T1000 (cell line): ENCODE data around the gene CLIP3.

ENCODE experiments used
- DNase-seq: peaks from one replicate; lab custom pipeline; 2025; ENCODE audit warnings: mixed read lengths; lab: John Stamatoyannopoulos, UW

The CLIP3 gene

DNA sequence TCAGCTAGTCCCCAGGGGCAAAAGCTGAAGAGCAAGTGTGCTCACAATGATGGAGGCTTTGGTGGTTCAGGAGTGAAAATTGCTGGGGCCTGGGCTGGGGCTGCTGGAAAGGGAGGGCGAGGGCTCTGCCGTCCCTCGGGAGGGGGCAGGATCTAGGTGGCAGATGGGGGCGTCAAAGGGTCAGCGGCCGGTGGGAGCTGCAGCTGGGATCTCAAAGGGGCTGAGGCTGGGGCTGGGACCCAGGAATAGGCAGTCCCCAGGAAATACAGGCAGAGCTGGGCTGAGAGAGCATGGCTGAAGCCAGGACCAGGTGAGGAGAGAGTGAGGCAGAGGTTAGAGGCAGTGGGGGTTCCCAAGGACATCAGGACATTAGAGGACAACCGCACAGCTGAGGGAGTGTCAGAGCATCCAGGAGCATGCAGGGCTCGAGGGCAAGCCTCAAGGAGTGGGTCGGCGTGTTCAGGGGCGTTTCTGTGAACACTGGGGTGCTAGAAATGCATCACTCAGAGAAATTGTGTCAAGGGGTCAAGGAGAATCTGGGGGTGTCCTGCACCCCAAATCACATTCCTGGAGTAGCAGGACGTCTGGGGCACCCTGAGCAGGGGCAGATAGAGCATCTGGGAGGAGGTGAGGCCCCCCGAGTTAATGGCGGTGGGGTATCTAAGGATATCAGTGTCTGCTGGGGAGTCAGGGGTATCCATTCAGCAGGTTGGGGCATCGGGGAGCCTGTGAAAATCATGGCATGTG, 22.9 kb downstream of the CLIP3 start:
- no peak for DNase-seq

DNA sequence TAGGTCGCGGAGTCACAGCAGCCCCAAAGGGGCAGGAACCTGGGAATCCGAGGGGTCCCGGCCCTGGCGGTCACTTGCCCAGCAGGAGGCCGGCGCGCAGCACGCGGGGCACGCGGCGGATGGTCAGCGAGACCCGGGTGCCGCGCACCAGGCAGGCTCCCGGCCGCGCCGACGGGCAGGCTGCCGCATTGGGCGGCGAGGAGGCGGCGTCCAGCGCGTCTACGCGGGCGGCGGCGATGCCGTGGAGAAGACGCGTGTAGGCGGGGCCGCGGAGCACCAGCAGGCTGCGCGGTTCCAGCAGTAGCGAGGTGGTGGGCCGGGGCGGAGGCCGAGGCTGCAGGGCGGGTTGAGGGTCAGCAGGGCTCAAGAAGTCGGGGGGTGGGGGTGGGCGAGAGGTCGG, 23.5 kb downstream of the CLIP3 start:
- DNase-seq: peak; percentile 18

DNA sequence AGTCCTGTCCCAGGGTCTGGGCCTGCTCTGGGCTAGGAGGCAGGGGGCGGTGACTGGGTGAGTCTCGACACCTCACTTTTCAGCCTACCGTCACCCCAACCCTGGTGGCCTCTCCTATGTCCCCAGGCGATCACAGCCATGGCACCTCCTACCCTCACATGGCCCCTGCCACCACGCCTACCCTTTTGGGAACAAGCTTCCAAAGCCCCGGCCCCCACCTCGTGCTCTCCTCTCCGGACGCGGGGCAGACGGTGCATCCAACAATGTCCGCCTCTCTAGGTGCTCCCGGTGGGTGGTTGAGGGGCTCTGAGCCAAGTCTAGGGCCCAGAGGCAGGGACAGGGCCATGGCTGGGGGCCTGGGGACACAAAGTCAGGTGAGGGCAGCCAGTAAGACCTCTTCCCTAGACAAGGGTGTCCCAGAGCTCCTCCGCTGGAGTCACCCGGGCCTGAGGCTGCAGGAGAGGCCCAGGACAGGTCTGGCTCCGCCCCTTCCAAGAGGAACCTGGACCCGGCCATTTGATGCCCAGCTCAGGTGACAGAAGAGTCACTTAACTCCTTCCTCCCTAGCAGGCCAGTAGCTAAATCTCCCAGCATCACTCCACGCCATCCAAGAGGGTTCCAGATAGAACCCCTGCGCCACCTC, 24.2 kb downstream of the CLIP3 start, which contains the start of gene SYNE4:
TSS of gene SYNE4 (minus strand) at position 478 of the 643 bp plus-strand sequence. CDS start at position 346, 132 bp downstream.
- no peak for DNase-seq

DNA sequence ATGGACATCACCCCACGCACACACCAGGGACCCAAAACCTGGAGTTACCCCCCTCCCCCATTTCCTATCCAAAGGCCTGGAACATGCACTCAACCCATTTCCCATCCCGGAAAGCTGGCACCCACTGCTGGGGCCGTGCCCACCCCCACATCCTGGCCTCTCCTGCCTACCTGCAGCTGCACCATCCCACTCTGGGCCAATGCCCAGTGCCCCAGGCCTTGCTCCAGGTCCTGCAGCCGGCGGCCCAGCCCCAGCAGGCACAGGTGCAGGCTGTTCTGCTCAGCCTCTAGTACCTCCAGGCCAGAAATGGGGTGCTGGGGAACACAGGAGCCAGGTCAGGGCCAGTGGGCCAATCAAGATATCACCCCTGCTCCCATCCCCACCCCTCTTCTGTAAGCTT, 25.7 kb downstream of the CLIP3 start:
- DNase-seq: no peak

DNA sequence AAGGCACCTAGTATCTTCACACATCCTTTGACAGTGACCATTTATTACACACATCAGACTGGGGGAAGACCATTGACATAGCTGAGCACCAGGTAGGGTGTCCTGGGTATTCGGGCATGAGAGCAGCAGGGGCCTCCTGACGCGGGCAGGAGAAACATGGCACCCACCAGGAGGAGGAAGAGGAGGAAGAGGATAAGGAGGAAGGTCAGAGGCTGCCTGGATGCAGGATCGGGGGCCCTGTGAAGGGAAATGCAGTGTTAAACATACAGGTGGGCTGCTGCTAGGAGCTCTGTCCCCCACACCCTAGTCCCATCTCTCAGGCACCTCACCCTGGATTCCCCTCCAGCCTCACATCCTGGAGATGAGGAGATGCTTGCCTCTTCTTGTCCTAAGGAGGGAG, 29.4 kb downstream of the CLIP3 start:
- no peak for DNase-seq

DNA sequence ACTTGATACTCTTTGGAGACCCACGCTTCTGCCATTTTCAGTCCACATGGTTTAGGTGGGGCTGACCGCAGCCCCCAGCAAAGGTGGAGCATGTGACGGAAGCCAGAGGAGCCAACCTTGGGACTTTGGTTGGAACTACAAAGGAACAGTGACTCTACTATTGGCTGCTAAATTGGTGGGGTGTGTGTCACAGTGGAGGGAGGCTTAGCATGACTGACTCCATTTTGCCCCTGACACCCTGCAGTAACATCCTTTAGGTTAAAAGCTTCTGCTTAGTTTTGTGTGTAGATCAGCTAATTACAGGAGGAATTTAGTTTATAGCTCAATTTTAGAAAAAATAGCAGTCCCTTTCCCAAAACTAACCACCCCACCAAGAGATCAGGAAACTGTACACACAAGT, 31.1 kb downstream of the CLIP3 start:
- no peak for DNase-seq

DNA sequence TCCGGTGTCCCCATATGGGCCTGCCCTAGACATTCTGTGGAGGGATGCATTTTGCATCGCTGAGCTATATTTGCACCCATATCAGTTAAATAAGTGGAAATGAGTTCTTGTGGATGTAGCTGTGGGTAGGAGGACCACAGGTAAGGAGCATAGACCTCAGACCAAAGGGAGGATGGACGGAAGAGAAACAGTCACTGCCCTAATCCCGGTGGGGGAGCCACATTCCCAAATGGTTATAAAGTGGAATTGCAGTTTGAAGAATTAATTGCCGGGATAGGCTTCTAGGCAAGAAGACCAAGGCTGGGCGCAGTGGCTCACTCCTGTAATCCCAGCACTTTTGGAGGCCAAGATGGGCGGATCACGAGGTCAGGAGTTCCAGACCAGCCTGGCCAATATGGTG, 35.9 kb downstream of the CLIP3 start:
- no peak for DNase-seq

DNA sequence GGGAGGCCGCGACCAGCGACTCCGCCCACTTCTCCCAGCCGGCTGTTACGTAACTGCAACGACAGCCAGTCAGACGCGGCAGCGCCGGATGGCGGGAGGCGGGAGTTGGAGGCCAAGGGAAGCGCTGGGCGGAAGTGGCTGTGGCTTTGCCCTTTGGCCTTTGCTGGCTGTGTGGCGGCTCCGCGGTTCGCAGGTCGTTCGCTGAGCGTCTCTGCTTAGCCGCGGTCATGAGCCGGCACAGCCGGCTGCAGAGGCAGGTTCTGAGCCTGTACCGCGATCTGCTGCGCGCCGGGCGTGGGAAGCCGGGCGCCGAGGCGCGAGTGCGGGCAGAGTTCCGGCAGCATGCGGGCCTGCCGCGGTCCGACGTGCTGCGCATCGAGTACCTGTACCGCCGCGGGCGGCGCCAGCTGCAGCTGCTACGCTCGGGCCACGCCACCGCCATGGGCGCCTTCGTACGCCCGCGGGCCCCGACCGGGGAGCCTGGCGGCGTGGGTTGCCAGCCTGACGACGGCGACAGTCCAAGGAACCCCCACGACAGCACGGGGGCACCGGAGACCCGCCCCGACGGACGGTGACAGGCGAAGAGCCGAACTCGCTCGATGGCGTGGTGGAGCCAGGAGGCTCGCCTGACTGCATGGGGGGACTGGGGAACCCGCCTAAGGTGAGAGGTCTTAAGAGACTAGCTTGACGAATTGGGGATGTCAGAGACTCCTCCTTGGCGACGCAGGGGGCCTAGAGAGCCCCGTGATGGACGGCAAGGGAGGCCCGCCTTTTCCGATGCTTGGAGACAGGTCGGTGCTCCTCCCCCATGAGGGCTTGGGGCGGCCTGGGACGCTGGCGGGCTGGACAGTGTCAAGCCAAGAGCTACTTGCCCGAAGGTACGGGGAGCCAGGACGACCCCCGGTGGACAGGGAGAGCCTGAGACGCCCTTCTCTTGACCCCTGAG, 37.4 kb downstream of the CLIP3 start, which contains the start of gene SDHAF1:
TSS of gene SDHAF1 (plus strand) at position 141 of the 946 bp plus-strand sequence. CDS start at position 228, 87 bp downstream.
- DNase-seq: peak; percentile 90

DNA sequence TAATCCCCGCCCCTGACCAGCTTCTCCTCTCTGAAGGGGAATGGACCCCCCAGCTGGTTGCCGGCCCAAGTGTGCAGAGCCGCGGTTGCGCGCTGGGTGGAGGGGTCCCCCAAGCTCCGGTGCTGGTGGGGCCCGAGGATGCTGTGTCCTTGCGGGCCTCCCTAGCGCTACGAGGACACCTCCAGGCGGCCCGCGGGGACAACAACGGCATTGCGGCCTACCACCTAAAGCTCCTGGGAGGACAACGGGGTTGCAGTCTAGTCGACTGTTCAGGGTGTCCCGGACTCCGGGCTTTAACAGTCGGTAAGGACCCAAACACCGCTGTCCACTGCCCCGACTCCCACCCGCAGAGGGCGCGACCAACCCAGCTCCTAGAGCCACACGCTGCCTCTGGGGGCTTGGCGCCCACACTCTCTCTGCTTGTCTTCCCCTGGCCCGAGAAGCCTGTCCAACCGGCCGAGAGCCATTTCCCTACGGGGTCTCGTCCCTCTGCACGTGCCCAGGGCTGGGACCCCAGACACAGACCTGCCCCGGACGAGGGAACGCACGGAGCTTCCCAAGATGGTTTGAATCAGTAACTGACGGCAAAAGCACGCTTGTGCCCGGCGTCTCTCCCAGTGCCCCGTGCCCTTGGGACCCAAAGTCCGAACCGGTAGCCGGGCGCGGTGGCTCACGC, 38.6 kb downstream of the CLIP3 start:
- no peak for DNase-seq

DNA sequence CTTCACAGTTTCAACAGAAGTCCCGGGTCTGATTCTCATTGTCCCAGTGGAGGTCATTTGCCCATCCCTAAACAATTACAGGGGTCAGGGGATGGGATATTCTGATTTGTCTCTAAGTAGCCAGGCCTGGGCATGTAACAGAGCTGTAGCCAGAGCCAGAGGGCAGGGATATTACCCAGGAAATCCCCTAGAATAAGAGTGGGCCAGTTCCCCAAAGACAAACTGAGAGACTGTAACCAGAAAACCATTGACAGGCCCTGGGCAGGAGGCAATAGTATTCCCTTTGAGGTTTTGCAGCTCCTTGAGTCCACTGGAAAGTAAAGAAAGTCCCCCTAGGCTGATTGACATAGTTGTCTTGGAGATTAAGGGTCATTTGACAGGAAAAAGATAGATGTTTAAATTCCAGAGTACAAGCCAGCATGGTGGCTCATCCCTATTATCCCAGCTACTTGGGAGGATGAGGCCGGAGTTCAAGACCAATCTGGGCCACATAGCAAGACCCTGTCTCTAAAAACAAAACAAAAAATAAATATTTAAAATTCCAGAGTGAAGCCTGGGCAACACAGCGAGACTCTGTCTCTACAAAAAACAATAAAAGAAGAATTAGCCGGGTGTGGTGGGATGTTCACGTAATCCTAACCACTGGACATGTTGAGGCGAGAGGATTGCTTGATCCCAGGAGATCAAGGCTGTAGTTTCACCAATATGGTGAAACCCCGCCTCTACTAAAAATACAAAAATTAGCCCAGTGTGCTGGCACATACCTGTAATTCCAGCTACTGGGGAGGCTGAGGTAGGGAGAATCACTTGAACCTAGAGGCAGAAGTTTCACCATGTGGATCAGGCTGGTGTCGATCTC, 39.5 kb downstream of the CLIP3 start:
- DNase-seq: no peak

DNA sequence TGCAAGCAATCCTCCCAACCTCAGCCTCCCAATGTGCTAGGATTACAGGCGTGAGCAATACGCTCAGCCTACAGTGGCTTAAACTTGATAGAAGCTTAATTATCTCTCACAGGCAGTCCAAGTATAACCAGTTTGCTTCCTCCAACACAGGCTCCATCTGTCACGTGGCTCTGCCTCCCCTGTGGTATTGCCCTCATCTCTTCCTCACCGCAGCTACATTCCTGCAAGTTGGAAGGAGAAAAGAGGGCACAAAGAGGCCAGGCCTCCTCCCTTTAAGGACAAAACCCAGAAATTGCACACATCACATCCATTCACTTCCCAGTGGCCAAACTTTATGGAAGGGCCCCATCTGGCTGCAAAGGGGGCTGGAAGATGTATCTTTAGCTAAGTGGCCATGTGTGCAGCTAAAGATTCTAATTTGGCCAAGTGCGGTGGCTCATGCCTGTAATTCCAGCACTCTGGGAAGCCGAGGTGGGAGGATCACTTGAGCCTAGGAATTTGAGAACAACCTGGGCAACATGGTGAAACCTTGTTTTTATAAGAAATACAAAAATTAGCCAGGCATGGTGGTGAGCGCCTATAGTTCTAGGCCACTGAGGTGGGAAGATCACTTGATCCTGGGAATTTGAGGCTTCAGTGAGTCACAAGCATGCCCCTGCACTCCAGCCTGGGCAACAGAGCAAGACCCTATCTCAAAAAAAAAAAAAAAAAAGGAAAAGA, 40.8 kb downstream of the CLIP3 start:
- DNase-seq: no peak

DNA sequence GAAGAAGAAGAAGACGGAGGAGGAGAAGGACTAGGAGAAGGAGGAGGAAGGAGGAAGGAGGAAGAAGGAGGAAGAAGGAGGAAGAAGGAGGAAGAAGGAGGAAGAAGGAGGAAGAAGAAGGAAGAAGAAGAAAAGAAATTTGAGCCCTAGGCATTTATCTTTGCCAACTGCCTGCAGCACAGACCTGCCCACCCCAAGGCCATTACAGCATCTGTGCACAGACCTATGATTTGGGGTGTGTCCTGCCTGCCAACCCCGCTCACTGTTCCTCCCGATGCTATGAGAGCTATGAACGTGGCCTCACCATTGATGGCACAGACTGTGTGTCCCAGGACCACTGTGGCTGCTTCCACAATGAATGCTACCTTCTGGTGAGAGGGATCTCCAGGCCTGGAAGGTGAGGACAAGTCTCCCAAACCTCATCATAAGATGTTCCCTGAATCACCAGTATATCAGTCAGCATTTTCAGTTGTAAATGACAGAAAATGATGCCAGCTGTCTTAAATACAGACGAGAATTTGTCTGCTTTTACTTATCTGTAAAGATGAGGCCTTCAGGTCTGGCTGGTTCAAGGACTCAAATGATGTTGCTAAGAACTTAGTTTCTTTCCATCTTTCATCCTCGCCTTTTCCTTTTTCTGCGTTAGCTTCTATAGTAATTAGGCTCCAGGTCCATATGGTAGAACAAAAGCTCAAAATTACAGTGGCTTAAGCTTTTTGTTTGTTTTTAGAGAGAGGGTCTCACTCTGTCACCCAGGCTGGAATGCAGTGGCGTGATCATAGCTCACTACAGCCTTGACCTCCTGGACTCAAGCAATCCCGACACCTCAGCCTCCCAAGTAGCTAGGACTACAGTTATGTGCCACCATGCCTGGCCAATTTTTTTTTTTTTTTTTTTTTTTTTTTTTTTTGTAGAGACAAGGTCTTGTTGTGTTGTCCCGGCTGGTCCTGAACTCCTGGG, 41.6 kb downstream of the CLIP3 start:
- DNase-seq: no peak

DNA sequence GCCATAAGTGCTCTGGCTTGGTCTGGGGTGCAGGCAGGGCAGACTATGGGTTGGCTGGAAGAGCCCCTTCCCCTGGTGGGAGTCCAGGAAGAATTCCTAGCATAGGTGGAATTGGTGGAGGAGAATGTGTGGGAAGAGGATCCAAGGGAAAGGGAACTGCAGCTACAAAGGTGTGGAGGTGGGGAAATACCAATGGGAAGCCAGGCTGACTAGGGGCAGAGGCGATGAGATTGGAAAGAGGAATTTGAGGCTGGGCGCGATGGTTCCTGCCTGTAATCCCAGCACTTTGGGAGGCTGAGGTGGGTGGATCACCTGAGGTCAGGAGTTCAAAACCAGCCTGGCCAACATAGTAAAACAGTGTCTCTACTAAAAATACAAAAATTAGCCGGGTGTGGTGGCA, 42.5 kb downstream of the CLIP3 start:
- no peak for DNase-seq

DNA sequence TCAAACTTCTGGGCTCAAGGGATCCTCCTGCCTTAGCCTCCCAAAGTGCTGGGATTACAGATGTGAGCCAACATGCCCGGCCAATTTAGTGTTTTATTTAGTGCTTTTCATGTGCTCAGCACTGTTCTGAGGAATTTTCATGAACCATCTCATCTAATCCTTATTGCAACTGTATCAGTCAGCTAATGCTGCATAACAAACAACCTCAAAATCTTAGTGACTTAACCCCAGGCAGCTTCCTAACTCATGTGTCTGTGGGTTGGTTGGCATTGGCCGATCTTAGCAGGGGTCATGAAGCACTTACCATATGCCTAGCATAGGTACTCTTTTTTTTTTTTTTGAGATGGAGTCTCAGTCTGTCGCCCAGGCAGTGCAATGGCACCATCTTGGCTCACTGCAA, 43.8 kb downstream of the CLIP3 start:
- no peak for DNase-seq

DNA sequence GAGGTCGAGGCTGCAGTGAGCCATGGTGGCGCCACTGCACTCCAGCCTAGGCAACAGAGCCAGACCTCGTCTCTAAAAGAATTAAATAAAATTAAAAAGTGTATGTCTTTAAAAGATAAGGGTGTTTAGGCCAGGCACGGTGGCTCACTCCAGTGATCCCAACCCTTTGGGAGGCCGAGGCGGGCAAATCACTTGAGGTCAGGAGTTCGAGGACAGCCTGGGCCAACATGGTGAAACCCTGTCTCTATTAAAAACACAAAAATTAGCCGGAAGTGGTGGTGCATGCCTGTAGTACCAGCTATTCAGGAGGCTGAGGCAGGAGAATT, 45.1 kb downstream of the CLIP3 start:
- DNase-seq: no peak

DNA sequence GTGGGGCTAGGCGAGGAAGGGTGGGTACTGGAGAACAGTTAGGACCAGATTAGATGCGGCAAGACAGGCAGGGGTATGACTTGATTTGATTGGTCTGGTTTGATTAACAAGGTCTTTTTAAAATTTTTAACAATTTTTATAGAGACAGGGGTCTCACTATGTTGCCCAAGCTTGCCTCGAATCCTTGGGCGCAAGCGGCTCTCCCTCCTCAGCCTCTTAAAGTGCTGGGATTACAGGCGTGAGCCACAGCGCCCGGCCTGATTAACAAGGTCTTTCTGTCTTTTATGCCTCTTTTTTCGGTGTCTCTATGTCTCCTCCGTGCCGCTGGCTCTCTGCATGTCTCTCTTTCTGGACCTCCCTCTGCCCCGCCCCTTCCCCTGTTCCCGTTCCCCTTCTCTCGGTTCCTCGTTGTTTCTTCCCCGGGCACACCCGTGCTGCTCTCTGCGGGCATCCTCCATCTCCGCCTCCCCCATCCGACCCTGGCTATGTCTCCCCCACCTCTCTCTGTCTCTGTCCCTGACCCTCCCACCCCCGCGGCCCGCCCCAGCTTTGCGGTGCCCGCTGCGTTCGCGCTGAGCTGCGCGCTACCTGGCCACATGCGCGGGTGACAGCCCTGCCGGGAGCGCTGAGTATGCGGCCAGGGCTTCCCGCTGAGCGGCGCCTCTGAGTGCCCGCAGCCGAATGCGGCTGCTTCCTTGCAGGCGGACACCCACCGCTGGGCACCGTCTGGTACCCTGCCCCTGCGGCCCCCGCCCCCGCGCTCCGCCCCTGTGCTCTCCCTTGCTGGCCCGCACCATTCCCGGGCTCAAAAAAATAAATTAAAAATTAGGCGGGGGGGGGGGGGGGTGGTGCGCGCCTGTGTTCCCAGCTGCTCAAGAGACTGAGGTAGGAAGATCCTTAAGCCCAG, 45.8 kb downstream of the CLIP3 start:
- DNase-seq: no peak

DNA sequence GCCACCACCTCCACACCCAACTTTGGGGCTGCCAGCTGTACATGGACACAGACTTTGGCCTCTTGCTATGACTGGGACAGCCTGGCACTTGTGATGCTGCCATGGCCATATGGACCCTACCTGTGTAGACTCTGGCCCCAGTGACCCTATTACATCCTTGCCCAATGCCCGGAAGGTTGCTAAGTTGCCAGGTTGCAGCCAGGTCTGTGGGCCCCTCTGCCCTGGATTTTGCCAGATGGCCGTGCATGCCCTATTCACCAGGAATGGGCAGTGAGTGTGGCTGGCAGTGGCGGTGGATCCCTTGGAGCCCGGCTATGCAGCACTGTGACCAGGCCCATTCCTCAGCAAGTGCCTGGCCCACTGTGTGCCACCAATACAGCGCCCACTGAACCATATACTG, 46.6 kb downstream of the CLIP3 start:
- no peak for DNase-seq

DNA sequence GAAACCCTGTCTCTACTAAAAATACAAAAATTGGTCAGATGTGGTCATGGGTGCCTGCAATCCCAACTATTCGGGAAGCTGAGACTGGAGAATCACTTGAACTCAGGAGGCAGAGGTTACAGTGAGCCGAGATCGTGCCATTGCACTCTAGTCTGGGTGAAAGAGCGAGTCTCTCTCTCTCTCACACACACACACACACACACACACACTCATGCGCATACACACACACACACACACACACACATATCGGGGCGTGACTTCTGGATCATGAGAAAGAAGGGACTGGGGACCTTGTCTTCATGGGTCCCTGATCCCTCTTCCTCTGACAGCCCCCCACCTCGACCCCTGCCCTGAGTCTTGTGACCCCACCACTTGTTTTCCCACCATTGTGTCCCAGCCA, 49.5 kb downstream of the CLIP3 start:
- no peak for DNase-seq
